OCI-LY7 (cell line): ENCODE measurements around the gene IMMT.

Source experiments
- EZH2phosphoT487 ChIP-seq: fragments of 200-600 bp; sonication (generic); IDR thresholded peaks from 2 replicates; pipeline ENCODE4 v1.6.1; 2018; ENCODE audit warnings: low read depth, borderline replicate concordance, mild to moderate bottlenecking, mixed run types, antibody characterized with exemption, low read length, moderate library complexity, mixed read lengths
- TF ChIP-seq, protein P1 (sequence below): fragments of 200-600 bp; sonication (generic); conservative IDR thresholded peaks from 2 replicates; pipeline ENCODE4 v1.5.1; 2014; ENCODE audit warnings: mild to moderate bottlenecking, antibody characterized with exemption, low read length, moderate library complexity, mixed read lengths

DNA sequence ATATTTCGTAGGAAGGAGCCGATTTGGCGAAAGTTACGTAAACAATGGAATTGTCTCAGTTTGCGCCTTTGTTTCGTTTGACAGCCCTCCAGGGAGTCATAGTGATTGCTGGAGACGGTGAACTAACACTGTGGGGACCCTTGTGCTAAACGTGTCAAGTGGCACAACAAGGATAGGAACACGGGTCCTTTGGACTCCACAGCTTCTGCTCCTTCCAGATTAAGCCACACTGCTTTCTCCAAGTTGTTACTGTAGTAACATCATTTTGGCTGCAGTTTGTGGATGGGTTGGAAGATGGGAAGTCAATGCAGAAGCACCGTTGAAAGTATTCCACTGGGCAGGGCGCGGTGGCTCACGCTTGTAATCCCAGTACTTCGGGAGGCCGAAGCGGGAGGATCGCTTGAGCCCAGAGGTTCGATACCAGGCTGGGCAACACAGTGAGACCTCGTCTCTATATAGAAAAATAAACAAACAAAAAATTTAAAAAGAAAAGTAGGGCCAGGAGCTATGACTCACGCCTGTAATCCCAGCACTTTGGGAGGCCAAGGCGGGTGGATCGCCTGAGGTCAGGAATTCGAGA lies 636 bp upstream of the IMMT start:
- TF ChIP-seq, protein P1, sequence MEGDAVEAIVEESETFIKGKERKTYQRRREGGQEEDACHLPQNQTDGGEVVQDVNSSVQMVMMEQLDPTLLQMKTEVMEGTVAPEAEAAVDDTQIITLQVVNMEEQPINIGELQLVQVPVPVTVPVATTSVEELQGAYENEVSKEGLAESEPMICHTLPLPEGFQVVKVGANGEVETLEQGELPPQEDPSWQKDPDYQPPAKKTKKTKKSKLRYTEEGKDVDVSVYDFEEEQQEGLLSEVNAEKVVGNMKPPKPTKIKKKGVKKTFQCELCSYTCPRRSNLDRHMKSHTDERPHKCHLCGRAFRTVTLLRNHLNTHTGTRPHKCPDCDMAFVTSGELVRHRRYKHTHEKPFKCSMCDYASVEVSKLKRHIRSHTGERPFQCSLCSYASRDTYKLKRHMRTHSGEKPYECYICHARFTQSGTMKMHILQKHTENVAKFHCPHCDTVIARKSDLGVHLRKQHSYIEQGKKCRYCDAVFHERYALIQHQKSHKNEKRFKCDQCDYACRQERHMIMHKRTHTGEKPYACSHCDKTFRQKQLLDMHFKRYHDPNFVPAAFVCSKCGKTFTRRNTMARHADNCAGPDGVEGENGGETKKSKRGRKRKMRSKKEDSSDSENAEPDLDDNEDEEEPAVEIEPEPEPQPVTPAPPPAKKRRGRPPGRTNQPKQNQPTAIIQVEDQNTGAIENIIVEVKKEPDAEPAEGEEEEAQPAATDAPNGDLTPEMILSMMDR: no peak
- no peak for TF ChIP-seq EZH2phosphoT487
